OCI-LY3 (cell line): ENCODE data around the gene CDNF.

Source experiments
- H2AFZ ChIP-seq: fragments of 200-600, 300-600 bp; shearing (Covaris generic); 2 replicates; pipeline ENCODE4 v1.6.0; 2014; ENCODE audit warnings: antibody characterized with exemption, low read depth, low read length
- H3K27ac ChIP-seq: fragments of 200-600, 300-600 bp; sonication (generic); 2 replicates; pipeline ENCODE4 v1.5.1; 2014; ENCODE audit warnings: mild to moderate bottlenecking, low read length, moderate library complexity, mixed read lengths
- H3K27me3 ChIP-seq: fragments of 200-600, 300-600 bp; sonication (generic); 2 replicates; pipeline ENCODE4 v1.6.1; 2014; ENCODE audit warnings: low read depth, low read length, mixed read lengths
- H3K36me3 ChIP-seq: fragments of 200-600, 300-600 bp; sonication (generic); replicated peaks from 2 replicates; pipeline ENCODE3; 2014; ENCODE audit warnings: low read depth, low read length, mixed read lengths
- H3K4me1 ChIP-seq: fragments of 300-600, 200-600 bp; sonication (generic); 2 replicates; pipeline ENCODE4 v1.6.1; 2014; ENCODE audit warnings: low read length, mixed read lengths
- H3K4me2 ChIP-seq: fragments of 200-600, 300-600 bp; sonication (generic); 2 replicates; pipeline ENCODE4 v1.6.1; 2014; ENCODE audit warnings: low read length, mixed read lengths
- H3K4me3 ChIP-seq: fragments of 300-600, 200-600 bp; sonication (generic); 2 replicates; pipeline ENCODE4 v1.5.1; 2014; ENCODE audit warnings: antibody characterized with exemption, mild to moderate bottlenecking, low read length, moderate library complexity
- H3K79me2 ChIP-seq: fragments of 300-600, 200-600 bp; shearing (Covaris generic); 2 replicates; pipeline ENCODE4 v1.6.1; 2014; ENCODE audit warnings: mild to moderate bottlenecking, low read length, mixed read lengths
- H3K9ac ChIP-seq: fragments of 300-600, 200-600 bp; shearing (Covaris generic); 2 replicates; pipeline ENCODE4 v1.6.0; 2014; ENCODE audit warnings: mild to moderate bottlenecking, low read length, moderate library complexity
- H3K9me3 ChIP-seq: fragments of 200-600, 300-600 bp; shearing (Covaris generic); 2 replicates; pipeline ENCODE4 v1.6.1; 2014; ENCODE audit warnings: low read length, mixed read lengths; ENCODE audit not compliant: insufficient read depth
- H4K20me1 ChIP-seq: fragments of 200-600, 300-600 bp; sonication (generic); 2 replicates; pipeline ENCODE4 v1.6.1; 2016; ENCODE audit warnings: low read length, mixed read lengths; ENCODE audit not compliant: insufficient read depth
- EZH2phosphoT487 ChIP-seq: fragments of 200-600 bp; shearing (Covaris generic); IDR thresholded peaks from 2 replicates; pipeline ENCODE4 v1.6.1; 2018; ENCODE audit warnings: antibody characterized with exemption, mixed run types, low read depth
- TF ChIP-seq, protein P1 (sequence below): fragments of 200-600, 300-600 bp; sonication (generic); IDR thresholded peaks from 2 replicates; pipeline ENCODE4 v1.5.1; 2014; ENCODE audit warnings: antibody characterized with exemption, low read length, low read depth

Gene CDNF

GRCh38 chr10:14776546-14776945 is 61.3 kb downstream of the CDNF start:
- H2AFZ ChIP-seq = no peak overlapping the region
- no peaks in the 10 kb centered on the region for H3K27me3 ChIP-seq
- H4K20me1 ChIP-seq = no peaks in the 10 kb centered on the region
- H3K4me3 ChIP-seq = no peak overlapping the region
- H3K27ac ChIP-seq = no peak overlapping the region
- no peaks in the 10 kb centered on the region for H3K36me3 ChIP-seq
- H3K4me2 ChIP-seq = no peak overlapping the region
- no peaks in the 10 kb centered on the region for H3K79me2 ChIP-seq
- no peak overlapping the region for H3K9ac ChIP-seq
- TF ChIP-seq, protein P1, sequence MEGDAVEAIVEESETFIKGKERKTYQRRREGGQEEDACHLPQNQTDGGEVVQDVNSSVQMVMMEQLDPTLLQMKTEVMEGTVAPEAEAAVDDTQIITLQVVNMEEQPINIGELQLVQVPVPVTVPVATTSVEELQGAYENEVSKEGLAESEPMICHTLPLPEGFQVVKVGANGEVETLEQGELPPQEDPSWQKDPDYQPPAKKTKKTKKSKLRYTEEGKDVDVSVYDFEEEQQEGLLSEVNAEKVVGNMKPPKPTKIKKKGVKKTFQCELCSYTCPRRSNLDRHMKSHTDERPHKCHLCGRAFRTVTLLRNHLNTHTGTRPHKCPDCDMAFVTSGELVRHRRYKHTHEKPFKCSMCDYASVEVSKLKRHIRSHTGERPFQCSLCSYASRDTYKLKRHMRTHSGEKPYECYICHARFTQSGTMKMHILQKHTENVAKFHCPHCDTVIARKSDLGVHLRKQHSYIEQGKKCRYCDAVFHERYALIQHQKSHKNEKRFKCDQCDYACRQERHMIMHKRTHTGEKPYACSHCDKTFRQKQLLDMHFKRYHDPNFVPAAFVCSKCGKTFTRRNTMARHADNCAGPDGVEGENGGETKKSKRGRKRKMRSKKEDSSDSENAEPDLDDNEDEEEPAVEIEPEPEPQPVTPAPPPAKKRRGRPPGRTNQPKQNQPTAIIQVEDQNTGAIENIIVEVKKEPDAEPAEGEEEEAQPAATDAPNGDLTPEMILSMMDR = no peak
- TF ChIP-seq EZH2phosphoT487 = no peak
- no peaks in the 10 kb centered on the region for H3K9me3 ChIP-seq
- H3K4me1 ChIP-seq = no peaks in the 10 kb centered on the region

DNA sequence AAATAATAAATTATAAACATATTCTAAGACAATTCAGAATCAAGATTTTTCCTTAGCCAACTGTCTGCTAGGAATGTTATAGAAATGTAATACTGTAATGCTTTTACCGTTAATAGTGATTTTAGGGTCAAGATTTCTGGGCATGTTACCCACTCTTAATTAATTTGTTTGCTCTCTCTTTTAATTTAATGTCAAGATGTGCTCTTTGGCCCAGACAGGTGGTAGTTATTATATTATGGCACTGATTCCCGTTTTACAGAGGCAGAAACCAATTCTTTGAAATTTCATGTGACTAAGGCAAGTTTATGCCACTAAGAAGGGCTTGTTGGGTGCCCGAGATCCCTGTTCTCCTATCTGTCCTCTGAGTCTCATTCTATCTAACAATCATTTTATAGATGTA is 62.2 kb downstream of the CDNF start:
- no peaks in the 10 kb centered on the region for H3K4me1 ChIP-seq
- no peak overlapping the region for H3K4me3 ChIP-seq
- no peak overlapping the region for H3K27ac ChIP-seq
- H3K79me2 ChIP-seq = no peaks in the 10 kb centered on the region
- H3K36me3 ChIP-seq = no peaks in the 10 kb centered on the region
- H4K20me1 ChIP-seq = no peaks in the 10 kb centered on the region
- H3K4me2 ChIP-seq = no peak overlapping the region
- no peak overlapping the region for H3K9ac ChIP-seq
- no peak overlapping the region for H2AFZ ChIP-seq
- H3K27me3 ChIP-seq = no peaks in the 10 kb centered on the region
- H3K9me3 ChIP-seq = no peaks in the 10 kb centered on the region
- no peak for TF ChIP-seq EZH2phosphoT487
- TF ChIP-seq, protein P1 = no peak

DNA sequence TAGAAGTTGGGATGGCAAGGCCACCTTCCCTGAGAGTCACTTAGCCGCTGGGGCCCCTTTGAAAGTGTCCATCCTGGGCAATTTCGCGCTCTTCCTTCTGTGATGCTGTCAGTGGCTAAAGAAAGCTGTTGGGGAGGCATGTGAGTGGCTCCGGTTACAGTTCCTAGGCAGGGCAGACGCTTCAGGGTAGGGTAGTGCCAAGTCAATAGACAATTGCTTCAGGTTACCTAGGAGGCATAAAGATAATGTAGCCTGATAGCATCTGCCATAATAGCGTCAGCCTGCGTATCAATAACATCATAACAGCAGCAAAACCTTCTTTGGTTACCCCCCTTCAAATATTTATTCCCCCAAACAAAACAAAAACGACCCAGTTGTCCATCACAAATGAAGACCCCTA is 63.0 kb downstream of the CDNF start, which contains the start of gene FAM107B:
FAM107B (minus strand) TSS at position 101 of the 400 bp plus-strand sequence. CDS start 234 bp downstream, outside the sequence.
- Histone ChIP-seq H3K4me2 (no peak within 1 kb of the TSS), H3K79me2 (no peaks in the 10 kb centered on the region), H3K4me1 (no peaks in the 10 kb centered on the region), H3K4me3 (no peak within 1 kb of the TSS), H3K27ac (no peak within 1 kb of the TSS), H3K9me3 (no peaks in the 10 kb centered on the region), H3K27me3 (no peaks in the 10 kb centered on the region), H4K20me1 (no peaks in the 10 kb centered on the region), H3K9ac (no peak within 1 kb of the TSS), H3K36me3 (no peaks in the 10 kb centered on the region), H2AFZ (no peak within 1 kb of the TSS)
- TF ChIP-seq, protein P1 = no peak
- TF ChIP-seq EZH2phosphoT487 = no peak

GRCh38 chr10:14774214-14774580 is 63.6 kb downstream of the CDNF start:
- no peaks in the 10 kb centered on the region for H3K4me1 ChIP-seq
- no peak for TF ChIP-seq EZH2phosphoT487
- TF ChIP-seq, protein P1 = no peak
- no peak overlapping the region for H3K4me3 ChIP-seq
- no peaks in the 10 kb centered on the region for H3K27me3 ChIP-seq
- H3K27ac ChIP-seq = no peak overlapping the region
- H3K9me3 ChIP-seq = no peaks in the 10 kb centered on the region
- no peaks in the 10 kb centered on the region for H3K36me3 ChIP-seq
- no peak overlapping the region for H3K4me2 ChIP-seq
- no peak overlapping the region for H2AFZ ChIP-seq
- no peaks in the 10 kb centered on the region for H3K79me2 ChIP-seq
- no peak overlapping the region for H3K9ac ChIP-seq
- no peaks in the 10 kb centered on the region for H4K20me1 ChIP-seq
